Right ventricle myocardium inferior (tissue), 1 donor: ENCODE results near the gene DPP10. TPM values are rescaled to one million over a fixed set of nuclear protein-coding genes. Genes with fewer than 3 reads are reported as not detected.
"Not testable (repeated sequence)": the region's sequence is repeated elsewhere in the genome, so short reads cannot be mapped to it uniquely, and the experiment has no call there.

ENCODE experiments used
- ATAC-seq: fragments of 200-7000 bp; cut with Tn5 transposase; one replicate; pipeline ENCODE4 v1.9.1; 2020; ENCODE audit warnings: mild to moderate bottlenecking, moderate library complexity
- DNase-seq: peaks from one replicate; pipeline ENCODE4 v3.0.0; 2021; ENCODE audit errors: missing footprints
- intact Hi-C: fragments of 100-400 bp; cut with DNase I; formaldehyde crosslinking; loops from one replicate; pipeline ENCODE4 v1.11.0; 2022
- total RNA-seq: library from RNA; stranded (reverse); fragmentation: NEBNext Ultra II Directional; extraction: Animal tissue kit (Norgen Biotek cat#: 25700); gene quantifications from one replicate; pipeline ENCODE4 v1.2.1, GENCODE V29; 2021
- donor health status: DM: no; HTN: yes; CAD: no; lungs with severe emphysema.

The DPP10 gene
- total RNA-seq, 1 donor from 2014 or later = 0.05 TPM

DNA sequence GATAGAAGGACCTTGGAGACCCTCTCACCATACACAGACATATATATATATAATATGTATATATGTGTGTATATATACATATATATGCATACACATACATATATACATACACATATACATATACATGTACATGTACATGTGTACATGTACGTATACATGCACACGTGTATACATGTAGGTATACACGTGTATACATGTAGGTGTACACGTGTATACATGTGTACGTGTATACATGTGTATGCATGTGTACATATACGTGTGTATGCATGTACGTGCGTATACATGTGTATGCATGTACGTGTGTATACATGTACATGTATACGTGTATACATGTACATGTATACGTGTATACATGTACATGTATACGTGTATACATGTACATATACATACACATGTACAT is 54.5 kb downstream of the DPP10 start:
- ATAC-seq (no peak), DNase-seq (no peak)
- intact Hi-C loops = no loop called here

DNA sequence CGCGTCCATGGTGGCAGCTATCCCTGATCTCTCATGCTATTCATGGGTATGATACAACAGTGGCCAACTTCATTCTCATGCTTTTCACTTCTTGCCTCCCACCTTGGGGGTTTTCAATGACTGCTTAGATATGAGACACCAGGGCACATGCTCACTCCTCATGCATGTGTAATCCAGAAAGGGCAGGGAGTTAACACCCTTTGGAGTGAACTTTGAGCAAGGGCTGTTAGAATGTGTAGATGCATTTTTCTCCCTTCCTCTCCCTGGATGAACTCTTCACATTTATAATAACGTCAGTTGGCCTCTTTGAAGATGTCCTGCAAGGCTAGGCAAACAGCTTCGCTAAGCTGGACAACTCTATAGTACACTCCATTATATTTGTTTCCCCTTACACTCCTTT is 56.7 kb downstream of the DPP10 start:
- no peak for ATAC-seq
- no peak for DNase-seq
- intact Hi-C loops = no loop called here

DNA sequence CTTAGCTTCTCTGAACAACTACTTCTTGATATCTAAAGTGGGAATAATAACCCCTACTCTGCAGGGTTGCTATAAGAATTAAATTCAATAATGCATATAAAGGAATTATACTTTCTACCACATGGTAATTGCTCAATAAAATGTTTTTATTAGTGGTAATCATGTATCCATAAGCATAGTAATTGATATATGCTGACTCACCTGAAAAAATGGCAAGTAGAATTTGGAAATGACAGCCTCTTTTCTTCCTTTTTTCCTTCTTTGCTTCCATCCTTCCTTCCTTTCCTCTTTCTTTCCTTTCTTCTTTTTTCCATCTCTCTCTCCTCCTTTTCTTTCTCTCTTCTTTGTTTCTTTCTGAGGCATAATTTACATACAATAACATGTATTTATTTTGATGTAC is 65.3 kb downstream of the DPP10 start:
- no peak for DNase-seq
- intact Hi-C loops = no loop called here
- no peak for ATAC-seq

DNA sequence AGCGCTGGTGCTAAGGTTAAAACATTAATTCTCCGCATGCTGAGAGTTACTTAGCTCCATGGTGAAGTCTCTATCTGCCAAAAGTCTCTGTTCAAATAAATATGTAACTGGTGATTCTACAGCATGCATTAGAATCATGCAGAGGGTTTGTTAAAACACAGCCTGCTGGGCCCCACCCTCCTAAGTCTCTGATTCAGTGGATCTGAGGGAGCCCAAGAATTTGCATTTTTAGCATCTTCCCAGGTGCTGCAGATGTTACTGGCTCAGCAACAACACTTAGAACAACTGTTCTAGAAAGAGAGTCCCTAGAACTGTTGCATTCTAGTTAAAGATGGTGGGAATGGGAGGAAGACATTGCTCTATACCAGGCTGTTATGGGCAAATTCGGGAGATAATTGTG is 73.4 kb downstream of the DPP10 start:
- ATAC-seq = no peak
- intact Hi-C loops = no loop called here
- no peak for DNase-seq

DNA sequence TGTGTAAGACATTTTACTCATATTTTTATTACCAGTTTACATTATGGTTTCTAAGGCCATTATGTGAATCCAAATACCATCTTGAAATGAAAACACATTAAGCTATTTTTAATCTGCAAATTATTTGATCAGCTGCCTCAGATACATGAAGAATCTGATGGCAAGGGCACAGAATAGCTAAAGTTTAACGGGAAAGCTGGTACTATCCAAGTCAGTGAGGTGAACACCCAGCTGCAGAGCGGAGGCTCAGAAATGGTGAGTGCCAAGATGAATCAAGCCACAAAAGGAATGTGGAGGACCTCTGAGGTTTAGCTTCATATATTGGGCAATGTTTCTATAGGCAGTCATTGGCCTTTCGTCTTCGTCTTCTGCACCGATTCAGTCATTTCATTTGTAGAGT is 75.1 kb downstream of the DPP10 start:
- DNase-seq = no peak

DNA sequence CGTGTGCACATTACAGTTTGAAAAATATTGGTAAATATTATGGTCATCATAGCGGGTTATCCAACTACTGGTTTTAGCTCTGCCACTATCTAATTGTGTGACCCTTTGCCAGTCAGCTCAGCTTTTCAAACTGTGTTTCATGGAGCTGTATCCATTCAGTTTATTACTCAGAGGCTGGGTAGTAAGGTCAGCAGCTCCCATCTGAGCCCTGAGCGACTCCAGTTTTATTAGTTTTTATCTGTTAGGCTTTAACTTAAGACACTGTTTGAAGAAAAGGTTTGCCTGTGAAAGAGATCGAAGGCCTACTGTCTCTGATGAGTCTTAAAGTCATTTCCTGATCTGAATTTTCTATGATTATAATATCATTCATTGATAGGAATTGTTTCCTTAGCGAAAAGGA is 76.3 kb downstream of the DPP10 start:
- intact Hi-C loops = no loop called here
- DNase-seq (no peak), ATAC-seq (no peak)

More for the DNA sequence above, 75.1 kb downstream of the DPP10 start:
- ATAC-seq = no peak
- intact Hi-C loops = no loop called here

DNA sequence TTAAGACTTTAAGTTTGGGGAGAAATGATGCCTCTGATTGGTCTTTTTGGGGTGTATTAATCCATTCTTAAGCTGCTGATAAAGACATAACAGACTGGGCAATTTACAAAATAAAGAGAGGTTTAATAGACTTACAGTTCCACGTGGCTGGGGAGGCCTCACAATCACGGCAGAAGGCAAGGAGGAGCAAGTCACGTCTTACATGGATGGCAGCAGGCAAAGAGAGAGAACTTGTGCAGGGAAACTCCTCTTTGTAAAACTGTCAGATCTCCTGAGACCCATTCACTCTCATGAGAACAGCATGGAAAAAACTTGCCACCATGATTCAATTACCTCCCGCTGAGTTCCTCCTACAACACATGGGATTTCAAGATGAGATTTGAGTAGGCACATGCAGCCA is 80.2 kb downstream of the DPP10 start:
- intact Hi-C loops, ATAC-seq, DNase-seq: not testable (repeated sequence)

DNA sequence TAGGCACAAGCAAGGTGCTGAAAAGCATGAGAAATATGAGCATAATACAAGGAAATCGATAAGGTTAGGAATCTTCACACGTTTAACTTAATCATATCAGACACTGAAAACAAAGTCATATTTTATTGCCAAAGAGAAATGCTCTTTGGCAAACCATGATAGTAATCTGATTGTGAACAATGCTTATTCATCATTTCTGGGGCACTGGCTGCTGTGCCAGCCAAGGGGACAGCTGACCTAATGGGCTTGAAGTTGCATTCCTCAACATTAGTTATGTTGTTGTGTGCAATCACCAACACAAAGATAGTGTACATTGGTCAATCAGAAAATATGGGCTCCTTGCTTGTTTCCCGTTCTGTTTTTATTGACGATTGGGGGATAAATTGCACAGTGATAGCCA is 83.5 kb downstream of the DPP10 start:
- no peak for DNase-seq
- intact Hi-C loops = no loop called here
- ATAC-seq = no peak

DNA sequence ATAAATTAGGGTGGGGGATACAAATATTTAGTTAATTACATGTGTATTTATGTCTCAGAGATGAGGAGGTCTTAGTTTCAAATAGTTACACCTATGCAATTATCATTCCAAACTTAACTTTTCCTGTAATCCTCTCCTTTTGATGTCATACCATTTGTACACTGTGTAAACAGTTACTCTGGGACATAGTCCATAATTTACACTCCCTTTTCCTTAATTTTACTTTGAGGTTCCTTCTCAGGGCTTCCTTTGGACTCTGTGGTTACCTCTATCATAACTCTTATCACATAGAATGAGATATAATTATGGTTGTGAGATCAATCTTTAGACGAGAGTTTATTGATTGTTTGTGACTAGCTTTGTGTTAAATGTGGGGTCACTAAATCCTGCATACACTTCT is 84.4 kb downstream of the DPP10 start:
- DNase-seq (no peak), ATAC-seq (no peak)

DNA sequence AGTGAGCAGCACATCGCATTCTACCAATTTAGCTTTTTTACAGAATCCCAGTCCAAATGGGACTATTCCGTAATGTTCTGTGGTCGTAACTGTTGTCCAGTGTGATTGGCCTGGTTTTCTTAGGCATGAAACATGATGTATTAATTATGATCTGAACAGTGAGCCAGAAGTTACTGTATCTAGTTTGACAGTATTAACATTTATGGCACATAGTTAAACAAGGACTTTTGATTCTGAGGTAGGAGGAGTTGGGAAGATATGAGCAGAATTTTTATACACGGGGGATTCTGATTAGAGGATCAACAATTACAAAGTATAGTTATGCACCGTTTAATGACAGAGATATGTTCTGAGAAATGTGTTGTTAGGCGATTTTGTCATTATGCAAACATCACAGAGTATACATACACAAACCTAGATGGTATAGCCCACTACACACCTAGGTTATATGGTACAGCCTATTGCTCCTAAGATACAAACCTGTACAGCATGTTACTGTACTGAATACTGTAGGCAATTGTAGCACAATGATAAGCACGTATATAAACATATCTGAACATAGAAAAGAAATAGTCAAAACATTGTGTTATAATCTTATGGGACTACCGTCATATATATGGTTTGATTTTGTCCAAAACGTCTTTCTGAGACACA is 85.0 kb downstream of the DPP10 start:
- intact Hi-C loops = no loop called here
- ATAC-seq (no peak), DNase-seq (no peak)

More for the DNA sequence above, 84.4 kb downstream of the DPP10 start:
- intact Hi-C loops = no loop called here

DNA sequence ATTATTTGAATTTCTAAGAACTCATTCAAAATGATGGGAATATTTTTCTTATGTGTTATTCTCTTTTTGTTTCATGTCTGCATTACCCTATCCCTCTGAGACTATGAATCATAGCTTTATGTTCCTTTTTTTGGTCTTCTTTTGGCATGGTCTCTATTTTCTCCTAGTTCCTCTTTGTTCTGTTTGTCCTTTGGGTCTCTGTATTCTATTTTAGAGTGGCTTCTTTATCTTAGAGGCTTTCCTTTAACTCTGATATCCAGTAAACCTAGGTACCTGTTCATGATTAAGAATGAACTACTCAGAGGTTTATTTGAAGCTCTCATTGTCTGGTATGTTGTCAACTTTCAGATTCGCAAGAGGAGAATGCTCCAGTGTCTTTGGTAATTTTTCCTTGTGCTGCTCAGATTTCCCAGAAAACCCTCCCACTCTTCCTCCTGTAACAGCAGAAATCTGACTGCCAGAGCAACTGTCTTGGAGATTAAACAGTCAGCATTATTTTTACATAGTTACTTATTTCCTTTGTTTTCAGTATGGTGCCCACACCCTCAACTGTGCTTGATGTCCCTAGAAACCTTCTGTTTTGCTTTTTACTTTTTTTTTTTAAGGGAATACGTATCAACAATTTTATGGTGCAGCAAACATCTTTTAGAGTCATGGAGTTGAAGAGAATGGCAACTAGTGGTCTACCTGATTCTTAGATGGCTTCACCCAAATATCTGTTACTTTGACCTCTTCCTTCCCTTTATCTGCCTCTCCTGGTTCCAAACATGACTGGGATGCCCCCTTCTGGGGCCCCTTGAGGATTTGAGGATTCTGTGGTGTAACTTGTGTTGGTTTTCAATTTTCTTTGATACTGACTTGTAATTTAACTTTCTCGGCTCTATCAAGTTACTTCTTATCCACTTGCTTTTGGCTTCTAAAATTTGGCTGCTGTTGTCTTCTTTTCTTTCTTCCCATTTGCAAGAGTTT is 92.0 kb downstream of the DPP10 start:
- intact Hi-C loops = no loop called here
- ATAC-seq (peak; percentile 54), DNase-seq (no peak)

DNA sequence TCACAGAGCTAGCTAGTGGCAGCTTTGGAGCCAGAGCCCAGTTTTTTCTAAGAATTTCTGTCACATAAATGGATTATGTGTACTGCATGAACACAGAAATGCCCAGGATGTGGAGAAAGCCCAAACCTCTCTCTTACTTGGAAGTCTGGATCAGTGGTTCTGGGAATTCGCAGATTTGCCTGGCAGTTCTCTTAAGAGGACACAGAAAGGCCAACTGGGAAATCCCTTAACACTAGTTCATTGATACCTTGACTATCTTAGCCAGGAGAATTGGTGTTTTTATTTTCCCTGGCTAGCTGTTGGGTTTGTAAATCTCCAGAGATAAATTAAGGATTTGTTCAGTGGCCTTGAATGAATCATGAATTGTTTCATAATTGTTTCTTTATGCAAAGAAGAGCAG is 95.3 kb downstream of the DPP10 start:
- intact Hi-C loops = no loop called here
- DNase-seq = no peak
- ATAC-seq = peak; percentile 45

DNA sequence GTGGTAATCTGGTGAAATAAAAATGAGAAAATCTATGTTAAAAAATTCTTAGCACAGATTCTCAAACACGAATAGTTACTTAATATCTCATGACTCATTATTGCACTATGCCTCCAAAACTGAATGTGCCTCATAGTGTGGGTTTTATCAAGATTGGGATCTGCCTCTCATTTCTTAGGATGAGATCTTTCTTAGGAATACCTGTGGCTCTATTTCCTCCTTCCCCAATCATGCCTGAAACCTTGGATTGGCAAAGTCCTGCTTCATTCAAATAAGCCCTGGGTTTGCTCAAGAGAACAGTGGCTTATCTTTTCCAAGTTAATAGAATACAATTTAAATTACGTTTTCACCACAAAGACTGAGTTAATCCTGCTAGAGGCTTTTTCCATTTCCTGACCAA is 100.3 kb downstream of the DPP10 start:
- DNase-seq (no peak), ATAC-seq (peak; percentile 35)
- intact Hi-C loops = no loop called here

DNA sequence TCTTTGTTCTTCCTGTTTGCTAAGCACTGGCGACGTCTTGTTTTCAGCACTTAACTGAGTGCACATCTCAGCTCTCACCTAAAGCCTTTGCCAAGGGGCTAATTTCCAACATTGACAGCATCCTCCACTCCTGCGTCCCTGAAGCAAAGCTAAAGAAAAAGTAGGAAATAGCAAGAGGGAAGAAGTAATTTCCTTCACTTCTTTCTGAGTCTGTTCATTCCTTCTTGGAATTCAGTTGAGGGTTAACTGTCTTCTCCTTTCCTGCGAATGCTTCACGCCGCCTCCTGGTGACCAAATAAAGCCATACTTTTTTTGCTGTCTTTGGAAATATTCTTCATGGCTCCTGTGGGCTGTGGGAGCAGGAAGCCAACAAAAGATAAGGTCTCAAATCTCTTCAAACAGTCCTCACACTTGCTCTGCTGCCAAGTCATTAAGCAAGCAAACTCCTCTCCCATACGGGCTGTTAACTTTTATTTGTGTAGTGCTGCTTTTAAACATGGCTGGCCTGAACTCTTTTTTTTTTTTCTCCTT is 100.9 kb downstream of the DPP10 start:
- peak; percentile 87 for ATAC-seq
- no peak for DNase-seq
- intact Hi-C loops = no loop called here

DNA sequence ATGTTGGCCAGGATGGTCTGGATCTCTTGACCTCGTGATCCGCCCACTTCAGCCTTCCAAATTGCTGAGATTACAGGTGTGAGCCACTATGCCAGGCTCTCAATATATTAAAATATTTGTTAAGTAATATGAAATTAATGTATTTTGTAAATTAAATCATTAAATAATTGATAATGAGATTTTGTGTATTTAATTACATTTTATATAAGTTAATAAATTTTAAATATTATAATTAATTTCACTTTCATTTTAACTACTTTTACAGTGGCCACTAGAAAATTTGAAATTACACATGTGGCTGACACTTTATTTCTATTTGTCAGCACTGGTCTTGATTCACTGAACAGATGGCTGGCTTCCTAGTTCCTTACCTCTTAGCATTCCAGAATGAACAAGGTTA is 102.6 kb downstream of the DPP10 start:
- intact Hi-C loops = no loop called here
- DNase-seq (no peak), ATAC-seq (no peak)

DNA sequence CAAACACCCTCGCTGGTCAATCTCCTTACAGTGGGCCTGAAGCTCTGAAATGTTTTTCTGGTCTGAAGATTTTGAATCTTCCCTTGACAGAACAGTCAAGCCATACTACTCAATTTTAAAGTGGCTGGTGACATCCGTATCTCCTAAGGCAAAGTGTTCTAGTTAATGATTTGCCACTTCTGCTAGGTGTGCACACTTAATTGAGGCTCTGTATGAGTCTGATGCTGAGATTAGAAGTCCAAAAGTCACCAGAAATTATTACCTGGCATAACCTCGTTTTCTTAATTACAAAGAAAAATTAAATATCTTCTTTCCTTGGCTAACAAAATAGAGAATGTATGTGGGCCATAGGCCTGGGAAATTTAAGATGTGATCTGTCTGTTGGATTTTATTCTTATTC is 104.1 kb downstream of the DPP10 start:
- intact Hi-C loops = no loop called here
- DNase-seq (no peak), ATAC-seq (no peak)

DNA sequence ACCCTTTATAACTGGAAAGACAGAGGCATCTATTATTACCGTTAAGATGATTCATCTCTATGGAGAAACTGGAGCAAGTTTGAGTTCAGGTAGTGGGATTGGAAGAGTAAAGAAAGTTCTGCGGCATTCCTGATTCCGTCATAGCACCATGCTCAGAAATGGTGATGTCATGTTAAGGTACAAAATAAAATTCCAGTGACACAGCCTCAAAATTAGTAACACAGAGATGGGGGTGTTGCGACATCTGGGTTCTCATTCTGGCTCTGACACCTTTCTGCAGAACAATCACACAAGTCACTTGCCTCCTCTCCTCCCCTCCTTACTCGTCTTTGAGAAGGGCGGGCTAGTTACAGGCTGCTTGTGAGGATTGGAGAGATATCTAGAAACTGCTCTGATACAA is 105.7 kb downstream of the DPP10 start:
- intact Hi-C loops = no loop called here
- ATAC-seq (no peak), DNase-seq (no peak)

DNA sequence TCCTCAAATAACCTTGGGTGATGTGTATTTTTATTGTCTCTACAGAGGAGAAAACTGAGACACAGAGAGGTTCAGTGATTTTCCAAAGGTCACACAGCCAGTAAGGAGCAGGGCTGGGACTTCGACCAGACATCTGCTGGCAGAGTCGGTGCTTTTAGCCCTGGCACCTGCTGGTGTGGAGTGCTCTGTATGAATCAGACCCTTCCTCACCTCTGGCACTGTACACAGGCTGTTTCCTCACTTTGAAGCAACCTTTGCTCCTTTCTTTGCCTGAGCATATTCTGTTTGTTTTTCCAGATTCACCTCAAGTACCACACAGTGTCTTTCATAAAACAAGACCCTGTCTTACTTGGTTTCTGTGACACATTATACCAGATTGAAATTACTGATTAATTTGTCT is 107.9 kb downstream of the DPP10 start:
- DNase-seq = no peak
- ATAC-seq = no peak
- intact Hi-C loops = loop anchor here (5.0 kb wide), 1 partner anchor 573 kb away; no protein-coding TSS in a partner anchor

DNA sequence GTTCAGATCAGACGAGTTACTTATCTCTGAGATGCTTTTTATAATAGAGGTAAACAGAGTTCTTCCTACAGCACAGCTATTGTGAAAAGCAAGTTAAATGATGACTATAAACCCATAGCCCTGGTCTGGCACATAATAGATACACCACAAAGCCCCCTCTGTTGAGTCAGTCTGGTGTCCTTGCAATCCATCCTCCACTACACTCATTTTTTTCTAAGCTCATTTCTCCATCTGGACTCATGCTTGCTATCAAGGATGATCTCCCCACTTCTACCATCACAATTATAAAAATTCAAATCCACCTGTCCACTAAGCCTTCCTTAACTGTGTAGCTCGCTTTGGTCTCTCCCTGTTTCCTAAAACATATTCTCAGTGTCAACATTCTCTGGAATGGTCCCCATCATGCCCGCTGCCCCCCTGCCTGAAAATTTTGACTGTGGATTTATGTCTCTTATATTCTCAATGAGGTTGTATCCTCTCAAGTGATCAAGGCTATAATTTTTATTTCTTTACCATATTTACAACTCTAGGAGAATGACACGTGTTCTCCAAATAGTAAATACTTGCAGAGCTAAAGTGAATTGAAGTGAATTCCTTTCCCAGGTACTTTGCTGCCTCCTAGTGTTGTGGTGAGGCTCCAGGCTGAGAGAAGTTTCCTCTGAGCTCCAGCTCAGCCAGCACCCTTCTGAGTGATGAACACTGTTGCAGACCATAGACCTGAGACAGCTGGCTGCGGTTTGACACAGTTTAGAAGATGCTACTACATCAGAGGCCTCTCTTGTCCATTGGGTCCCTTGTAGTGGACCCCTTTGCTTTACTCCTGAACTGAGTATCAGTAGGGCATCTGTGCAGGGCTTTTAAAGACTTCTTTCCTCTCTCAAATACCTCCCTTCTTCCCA is 108.7 kb downstream of the DPP10 start:
- intact Hi-C loops = loop anchor here (5.0 kb wide), 1 partner anchor 574 kb away; no protein-coding TSS in a partner anchor
- no peak for DNase-seq
- ATAC-seq = peak; percentile 50
